GM19023 (cell line): ENCODE data around the gene AGXT.

Experiments
- ATAC-seq: cut with Tn5 transposase; IDR thresholded peaks from one replicate; pipeline ENCODE4 v1.9.1; 2021; ENCODE audit warnings: mild to moderate bottlenecking, moderate library complexity; ENCODE audit not compliant: unreplicated experiment

Gene AGXT

DNA sequence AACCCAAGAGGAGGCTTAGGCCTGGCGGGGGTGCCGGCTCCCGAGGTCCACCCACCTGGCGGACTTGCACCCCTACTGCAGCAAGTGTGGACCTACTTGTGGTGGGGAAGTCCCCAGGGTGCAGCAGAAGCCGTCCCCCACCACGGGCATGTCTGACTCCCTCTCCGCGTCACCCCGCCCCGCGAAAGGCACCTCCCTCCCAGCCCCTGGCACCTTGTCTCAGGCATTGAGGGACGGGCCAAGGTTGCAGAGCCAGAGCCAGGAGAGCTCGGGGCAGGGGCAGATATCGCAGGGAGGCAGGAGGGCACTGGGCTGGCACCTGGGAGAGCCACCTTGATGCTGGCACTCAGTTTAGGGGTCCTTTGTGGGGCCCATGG, 56.6 kb downstream of the AGXT start:
- ATAC-seq: no peak

GRCh38 chr2:240925568-240926515, 57.2 kb downstream of the AGXT start:
- ATAC-seq: no peak

GRCh38 chr2:240926516-240927389, 58.1 kb downstream of the AGXT start:
- ATAC-seq: no peak

DNA sequence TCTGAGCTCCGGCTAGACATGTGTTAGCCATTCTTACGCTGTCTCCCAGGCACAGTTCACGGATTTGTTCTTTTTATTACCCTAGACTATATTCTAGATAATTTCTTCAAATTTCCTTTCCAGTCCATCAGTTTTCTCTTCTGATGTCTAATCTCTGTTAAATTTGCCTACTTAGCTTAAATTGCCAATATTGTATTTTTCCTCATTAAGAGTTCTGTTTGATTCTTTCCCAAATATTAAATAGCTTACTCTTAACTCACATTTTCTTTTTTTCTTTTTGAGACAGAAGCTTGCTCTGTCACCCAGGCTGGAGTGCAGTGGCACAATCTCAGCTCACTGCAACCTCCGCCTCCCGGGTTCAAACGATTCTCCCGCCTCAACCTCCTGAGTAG, 58.8 kb downstream of the AGXT start:
- ATAC-seq: no peak

GRCh38 chr2:240928476-240929363, 60.1 kb downstream of the AGXT start:
- ATAC-seq: no peak

GRCh38 chr2:240929364-240930095, 60.9 kb downstream of the AGXT start:
- no peak for ATAC-seq
